SK-N-SH (cell line): ENCODE measurements around the gene TMEM126B. TPM values are rescaled to one million over a fixed set of nuclear protein-coding genes. Genes with fewer than 3 reads are reported as not detected.
"Not testable (repeated sequence)": the region's sequence is repeated elsewhere in the genome, so short reads cannot be mapped to it uniquely, and the experiment has no call there.

ENCODE experiments used
- CTCF ChIA-PET: fragments of 300-600, 350-600 bp; formaldehyde crosslinking; extraction: SDS; loops from one replicate; lab custom pipeline; 2021; lab: Yijun Ruan, JAX
- POLR2A ChIA-PET: fragments of 350-600 bp; sonication (Branson Sonifier 250); formaldehyde crosslinking; extraction: SDS; loops from one replicate; lab custom pipeline; 2020; ENCODE audit warnings: antibody characterized with exemption, inconsistent platforms; lab: Yijun Ruan, JAX
- DNase-seq: peaks from one replicate; pipeline ENCODE4 v3.0.0; 2012
- H2AFZ ChIP-seq: fragments of 200-600 bp; sonication (generic); 2 replicates; pipeline ENCODE4 v1.8.1; 2016; ENCODE audit warnings: antibody characterized with exemption, mild to moderate bottlenecking, low read depth
- H3F3A ChIP-seq: fragments of 200-600 bp; sonication (generic); replicated peaks from 2 replicates; pipeline ENCODE3; 2016; ENCODE audit warnings: antibody characterized with exemption, mild to moderate bottlenecking; ENCODE audit not compliant: insufficient read depth
- H3K27ac ChIP-seq, 2 experiments: fragments of 200-500 bp in 1 of 2; fragments of 200-600 bp in 1 of 2; sonication (Bioruptor generic) in 1 of 2; sonication (generic), shearing (Covaris generic) in 1 of 2; 2 replicates each; pipeline versions ENCODE4 v1.5.1 to v1.6.1; 2014 to 2016; ENCODE audit warnings: low read depth in 2 of 2, inconsistent platforms in 1 of 2, low read length in 1 of 2, mild to moderate bottlenecking in 1 of 2, mixed read lengths in 1 of 2
- H3K27me3 ChIP-seq: fragments of 200-600 bp; sonication (generic), shearing (Covaris generic); 2 replicates; pipeline ENCODE4 v1.6.1; 2016; ENCODE audit warnings: mixed run types; ENCODE audit not compliant: insufficient read depth
- H3K36me3 ChIP-seq, 2 experiments: fragments of 200-500 bp in 1 of 2; fragments of 200-600 bp in 1 of 2; sonication (Bioruptor generic) in 1 of 2; sonication (generic) in 1 of 2; replicated peaks in 1 of 2; 2 replicates each; pipeline versions ENCODE3 to v1.5.1; 2014 to 2016; ENCODE audit warnings: low read length in 1 of 2, mild to moderate bottlenecking in 1 of 2; ENCODE audit not compliant: insufficient read depth in 2 of 2, control insufficient read depth in 1 of 2
- H3K4me1 ChIP-seq, 2 experiments: fragments of 200-500 bp in 1 of 2; fragments of 200-600 bp in 1 of 2; sonication (Bioruptor generic) in 1 of 2; sonication (generic), shearing (Covaris generic) in 1 of 2; 2 replicates each; pipeline versions ENCODE4 v1.5.1 to v1.6.1; 2014 to 2016; ENCODE audit warnings: low read depth in 1 of 2, low read length in 1 of 2, mixed run types in 1 of 2; ENCODE audit not compliant: insufficient read depth in 2 of 2, control insufficient read depth in 1 of 2
- H3K4me2 ChIP-seq: fragments of 200-600 bp; sonication (generic), shearing (Covaris generic); 2 replicates; pipeline ENCODE4 v1.6.1; 2017; ENCODE audit warnings: mixed run types
- H3K4me3 ChIP-seq, 2 experiments: fragments of 200-500 bp in 1 of 2; fragments of 200-600 bp in 1 of 2; sonication (Bioruptor generic) in 1 of 2; sonication (generic), shearing (Covaris generic) in 1 of 2; 2 replicates each; pipeline versions ENCODE4 v1.5.1 to v1.8.1; 2014 to 2016; ENCODE audit warnings: low read depth in 2 of 2, inconsistent platforms in 1 of 2, low read length in 1 of 2, mild to moderate bottlenecking in 1 of 2, mixed read lengths in 1 of 2, moderate library complexity in 1 of 2
- H3K79me2 ChIP-seq: fragments of 200-600 bp; sonication (generic); 2 replicates; pipeline ENCODE4 v1.8.1; 2017; ENCODE audit warnings: mild to moderate bottlenecking; ENCODE audit not compliant: insufficient read depth
- H3K9ac ChIP-seq: fragments of 200-600 bp; sonication (generic); 2 replicates; pipeline ENCODE4 v1.6.1; 2017; ENCODE audit warnings: mixed run types
- H3K9me2 ChIP-seq: fragments of 200-600 bp; sonication (generic); 2 replicates; pipeline ENCODE4 v1.6.1; 2017; ENCODE audit warnings: mixed run types
- H3K9me3 ChIP-seq: fragments of 200-600 bp; sonication (generic); 2 replicates; pipeline ENCODE4 v1.6.1; 2017; ENCODE audit warnings: mixed run types, mild to moderate bottlenecking, moderate library complexity
- H4K20me1 ChIP-seq: fragments of 200-600 bp; sonication (generic); 2 replicates; pipeline ENCODE4 v1.6.1; 2017; ENCODE audit warnings: mild to moderate bottlenecking, mixed run types; ENCODE audit not compliant: insufficient read depth
- EP300 ChIP-seq, 2 experiments: IDR thresholded peaks; 2 replicates each; pipeline versions ENCODE4 v1.4.0 to v1.6.1; 2012; ENCODE audit warnings: borderline replicate concordance in 1 of 2, low read depth in 1 of 2, low read length in 1 of 2
- EZH2phosphoT487 ChIP-seq: fragments of 200-600 bp; sonication (generic); IDR thresholded peaks from 2 replicates; pipeline ENCODE4 v1.6.1; 2017; ENCODE audit warnings: low read depth, mixed run types, mild to moderate bottlenecking, antibody characterized with exemption, moderate library complexity, borderline replicate concordance
- FOXM1 ChIP-seq: IDR thresholded peaks from 2 replicates; pipeline ENCODE4 v1.4.0; 2012; ENCODE audit warnings: low read depth, mild to moderate bottlenecking
- MXI1 ChIP-seq: IDR thresholded peaks from 2 replicates; pipeline ENCODE4 v1.6.1; 2012; ENCODE audit warnings: mild to moderate bottlenecking, low read depth, low read length, improper control_type of control experiment
- NRF1 ChIP-seq: IDR thresholded peaks from 2 replicates; pipeline ENCODE4 v1.6.1; 2012; ENCODE audit warnings: low read depth, mild to moderate bottlenecking, low read length
- POLR2AphosphoS5 ChIP-seq: IDR thresholded peaks from 2 replicates; pipeline ENCODE4 v1.6.1; 2012; ENCODE audit warnings: low read depth, low read length
- RXRA ChIP-seq: IDR thresholded peaks from 2 replicates; pipeline ENCODE4 v1.4.0; 2012; ENCODE audit warnings: low read depth, mild to moderate bottlenecking, borderline replicate concordance
- WGBS: methylation state at CpG from one replicate; pipeline ENCODE4 v1.1.6; 2017; ENCODE audit warnings: low lambda C conversion rate; 5-methylcytosine and 5-hydroxymethylcytosine counted together
- polyA plus RNA-seq, 3 experiments: library from polyadenylated mRNA; depleted of rRNA; stranded (reverse); fragments of >200 nt; gene quantifications; 2 replicates each; pipeline ENCODE4 v1.2.3, GENCODE V29; 2012
- TF ChIP-seq, protein P1 (sequence below): IDR thresholded peaks from 2 replicates; pipeline ENCODE4 v1.6.1; 2012; ENCODE audit warnings: mild to moderate bottlenecking, low read depth, low read length, moderate library complexity
- TF ChIP-seq, protein P2 (sequence below): IDR thresholded peaks from 2 replicates; pipeline ENCODE4 v1.4.0; 2012; ENCODE audit warnings: low read depth
- TF ChIP-seq, protein P3 (sequence below): fragments of 200-600 bp; sonication (generic); IDR thresholded peaks from 2 replicates; pipeline ENCODE4 v1.6.1; 2017; ENCODE audit warnings: antibody characterized with exemption, mild to moderate bottlenecking, moderate library complexity

Gene TMEM126B
- polyA plus RNA-seq, 1 of the 3 experiments (the other 2 are of a cell fraction) = 27.7 TPM

- TF ChIP-seq, protein P1, sequence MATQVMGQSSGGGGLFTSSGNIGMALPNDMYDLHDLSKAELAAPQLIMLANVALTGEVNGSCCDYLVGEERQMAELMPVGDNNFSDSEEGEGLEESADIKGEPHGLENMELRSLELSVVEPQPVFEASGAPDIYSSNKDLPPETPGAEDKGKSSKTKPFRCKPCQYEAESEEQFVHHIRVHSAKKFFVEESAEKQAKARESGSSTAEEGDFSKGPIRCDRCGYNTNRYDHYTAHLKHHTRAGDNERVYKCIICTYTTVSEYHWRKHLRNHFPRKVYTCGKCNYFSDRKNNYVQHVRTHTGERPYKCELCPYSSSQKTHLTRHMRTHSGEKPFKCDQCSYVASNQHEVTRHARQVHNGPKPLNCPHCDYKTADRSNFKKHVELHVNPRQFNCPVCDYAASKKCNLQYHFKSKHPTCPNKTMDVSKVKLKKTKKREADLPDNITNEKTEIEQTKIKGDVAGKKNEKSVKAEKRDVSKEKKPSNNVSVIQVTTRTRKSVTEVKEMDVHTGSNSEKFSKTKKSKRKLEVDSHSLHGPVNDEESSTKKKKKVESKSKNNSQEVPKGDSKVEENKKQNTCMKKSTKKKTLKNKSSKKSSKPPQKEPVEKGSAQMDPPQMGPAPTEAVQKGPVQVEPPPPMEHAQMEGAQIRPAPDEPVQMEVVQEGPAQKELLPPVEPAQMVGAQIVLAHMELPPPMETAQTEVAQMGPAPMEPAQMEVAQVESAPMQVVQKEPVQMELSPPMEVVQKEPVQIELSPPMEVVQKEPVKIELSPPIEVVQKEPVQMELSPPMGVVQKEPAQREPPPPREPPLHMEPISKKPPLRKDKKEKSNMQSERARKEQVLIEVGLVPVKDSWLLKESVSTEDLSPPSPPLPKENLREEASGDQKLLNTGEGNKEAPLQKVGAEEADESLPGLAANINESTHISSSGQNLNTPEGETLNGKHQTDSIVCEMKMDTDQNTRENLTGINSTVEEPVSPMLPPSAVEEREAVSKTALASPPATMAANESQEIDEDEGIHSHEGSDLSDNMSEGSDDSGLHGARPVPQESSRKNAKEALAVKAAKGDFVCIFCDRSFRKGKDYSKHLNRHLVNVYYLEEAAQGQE = no peak
- TF ChIP-seq, protein P2, sequence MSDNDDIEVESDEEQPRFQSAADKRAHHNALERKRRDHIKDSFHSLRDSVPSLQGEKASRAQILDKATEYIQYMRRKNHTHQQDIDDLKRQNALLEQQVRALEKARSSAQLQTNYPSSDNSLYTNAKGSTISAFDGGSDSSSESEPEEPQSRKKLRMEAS = no peak
- no peak for TF ChIP-seq FOXM1
- TF ChIP-seq EZH2phosphoT487 = no peak
- TF ChIP-seq MXI1 = no peak
- TF ChIP-seq NRF1 = no peak
- TF ChIP-seq, protein P3, sequence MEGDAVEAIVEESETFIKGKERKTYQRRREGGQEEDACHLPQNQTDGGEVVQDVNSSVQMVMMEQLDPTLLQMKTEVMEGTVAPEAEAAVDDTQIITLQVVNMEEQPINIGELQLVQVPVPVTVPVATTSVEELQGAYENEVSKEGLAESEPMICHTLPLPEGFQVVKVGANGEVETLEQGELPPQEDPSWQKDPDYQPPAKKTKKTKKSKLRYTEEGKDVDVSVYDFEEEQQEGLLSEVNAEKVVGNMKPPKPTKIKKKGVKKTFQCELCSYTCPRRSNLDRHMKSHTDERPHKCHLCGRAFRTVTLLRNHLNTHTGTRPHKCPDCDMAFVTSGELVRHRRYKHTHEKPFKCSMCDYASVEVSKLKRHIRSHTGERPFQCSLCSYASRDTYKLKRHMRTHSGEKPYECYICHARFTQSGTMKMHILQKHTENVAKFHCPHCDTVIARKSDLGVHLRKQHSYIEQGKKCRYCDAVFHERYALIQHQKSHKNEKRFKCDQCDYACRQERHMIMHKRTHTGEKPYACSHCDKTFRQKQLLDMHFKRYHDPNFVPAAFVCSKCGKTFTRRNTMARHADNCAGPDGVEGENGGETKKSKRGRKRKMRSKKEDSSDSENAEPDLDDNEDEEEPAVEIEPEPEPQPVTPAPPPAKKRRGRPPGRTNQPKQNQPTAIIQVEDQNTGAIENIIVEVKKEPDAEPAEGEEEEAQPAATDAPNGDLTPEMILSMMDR = no peak
- TF ChIP-seq POLR2AphosphoS5 = no peak
- TF ChIP-seq RXRA = no peak
- no peak for TF ChIP-seq EP300 (IDR thresholded peaks at IDR 0.05; ENCODE audit: borderline replicate concordance in 1 of 2, low read depth in 1 of 2, low read length in 1 of 2)
- WGBS = 94% methylated on average over 1 of the region's 1 CpG
Observed at GRCh38 chr11:85668157-85668556, 39.8 kb downstream of the TMEM126B start.

DNA sequence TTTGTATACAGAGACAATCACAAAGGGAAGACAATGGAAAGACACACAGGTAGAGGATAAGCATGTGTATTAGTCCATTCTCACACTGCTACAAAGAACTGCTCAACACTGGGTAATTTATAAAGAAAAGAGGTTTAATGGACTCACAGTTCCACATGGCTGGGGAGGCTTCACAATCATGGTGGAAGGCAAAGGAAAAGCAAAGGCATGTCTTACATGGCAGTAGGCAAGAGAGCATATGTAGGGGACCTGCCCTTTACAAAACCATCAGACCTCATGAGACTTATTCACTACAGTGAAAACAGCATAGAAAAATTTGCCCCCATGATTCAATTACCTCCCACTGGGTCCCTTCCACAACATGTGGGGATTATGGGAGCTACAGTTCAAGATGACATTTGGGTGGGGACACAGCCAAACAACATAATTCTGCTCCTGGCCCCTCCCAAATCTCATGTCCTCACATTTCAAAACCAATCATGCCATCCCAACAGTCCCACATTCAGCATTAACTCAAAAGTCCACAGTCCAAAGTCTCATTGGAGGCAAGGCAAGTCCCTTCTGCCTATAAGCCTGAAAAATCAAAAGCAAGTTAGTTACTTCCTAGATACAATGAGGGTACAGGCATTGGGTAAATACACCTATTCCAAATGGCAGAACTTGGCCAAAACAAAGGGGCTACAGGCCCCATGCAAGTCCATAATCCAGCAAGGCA lies 42.7 kb downstream of the TMEM126B start:
- H3K9ac ChIP-seq, H3K36me3 ChIP-seq, H3K9me3 ChIP-seq, H2AFZ ChIP-seq, H3K27me3 ChIP-seq, H3K79me2 ChIP-seq, H3K9me2 ChIP-seq, H3F3A ChIP-seq, POLR2A ChIA-PET, DNase-seq, H3K4me1 ChIP-seq, H3K27ac ChIP-seq, H3K4me2 ChIP-seq, H4K20me1 ChIP-seq, H3K4me3 ChIP-seq: not testable (repeated sequence)
- CTCF ChIA-PET = interaction anchor here (1.2 kb wide), 1 partner anchor 22 kb away, joined by 3 read pairs; no protein-coding TSS in a partner anchor

More at GRCh38 chr11:85668157-85668556, 39.8 kb downstream of the TMEM126B start:
- H3K36me3 ChIP-seq = peaks cover 4 to 5% of the 10 kb centered on the region in 2 experiments
- no peak overlapping the region for H3K27ac ChIP-seq
- no peak for DNase-seq
- H4K20me1 ChIP-seq = peaks cover 12% of the 10 kb centered on the region
- no peak overlapping the region for H3K4me3 ChIP-seq
- H3F3A ChIP-seq = no peaks in the 10 kb centered on the region
- H3K4me2 ChIP-seq = no peak overlapping the region
- no peak overlapping the region for H3K9ac ChIP-seq
- H2AFZ ChIP-seq = no peak overlapping the region
- H3K79me2 ChIP-seq = peaks cover 15% of the 10 kb centered on the region
- ChIA-PET CTCF (no interaction called here), POLR2A (no interaction called here)
- H3K9me2 ChIP-seq = 0 out of 2 replicates have a peak, but pooled peaks cover 3% of the 10 kb centered on the region
- H3K9me3 ChIP-seq = no peaks in the 10 kb centered on the region
- peaks cover 0 to 2% of the 10 kb centered on the region in 2 experiments; a peak in 2 of 4 replicates for H3K4me1 ChIP-seq
- H3K27me3 ChIP-seq = no peaks in the 10 kb centered on the region
